Tibial nerve (tissue), 4 donors: ENCODE measurements around the gene GAREM1.

Experiments
- EP300 ChIP-seq, 2 donors: sonication (generic); formaldehyde crosslinking; IDR thresholded peaks; one replicate each; pipeline ENCODE4 v1.6.1; 2017; ENCODE audit warnings: antibody characterized with exemption in 2 of 2, mild to moderate bottlenecking in 1 of 2
- TF ChIP-seq, protein P1 (sequence below), 5 experiments: fragments of 200-600 bp in 3 of 5; fragments of 450-650 bp in 2 of 5; sonication (generic) in 3 of 5; IDR thresholded peaks; one replicate each; pipeline ENCODE4 v1.5.1; 2016 to 2019; ENCODE audit warnings: antibody characterized with exemption in 5 of 5, mild to moderate bottlenecking in 3 of 5, moderate library complexity in 2 of 5

DNA sequence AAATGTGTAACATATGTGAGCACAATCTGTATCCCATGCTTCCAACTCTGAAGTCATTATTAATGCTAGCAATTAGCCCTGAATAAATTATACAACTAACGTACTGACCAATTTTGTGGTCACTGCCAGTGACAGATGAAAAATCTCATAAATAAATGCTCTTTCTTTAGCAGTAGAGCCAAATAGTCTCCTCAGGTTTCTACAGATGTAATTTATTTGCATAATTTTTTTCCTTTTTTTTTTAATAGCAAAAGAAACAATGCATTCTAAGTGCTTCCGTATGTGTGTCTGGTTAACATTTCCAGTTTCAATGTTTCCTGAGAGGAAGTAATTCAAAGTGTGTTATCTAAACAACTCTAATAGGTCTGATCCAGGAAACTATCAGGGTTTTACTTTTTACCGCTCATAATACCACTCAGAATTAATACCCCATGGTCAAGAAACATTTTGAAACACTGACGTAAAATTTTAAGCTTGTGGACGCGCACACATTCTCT is 172.5 kb downstream of the GAREM1 start:
- TF ChIP-seq, protein P1, sequence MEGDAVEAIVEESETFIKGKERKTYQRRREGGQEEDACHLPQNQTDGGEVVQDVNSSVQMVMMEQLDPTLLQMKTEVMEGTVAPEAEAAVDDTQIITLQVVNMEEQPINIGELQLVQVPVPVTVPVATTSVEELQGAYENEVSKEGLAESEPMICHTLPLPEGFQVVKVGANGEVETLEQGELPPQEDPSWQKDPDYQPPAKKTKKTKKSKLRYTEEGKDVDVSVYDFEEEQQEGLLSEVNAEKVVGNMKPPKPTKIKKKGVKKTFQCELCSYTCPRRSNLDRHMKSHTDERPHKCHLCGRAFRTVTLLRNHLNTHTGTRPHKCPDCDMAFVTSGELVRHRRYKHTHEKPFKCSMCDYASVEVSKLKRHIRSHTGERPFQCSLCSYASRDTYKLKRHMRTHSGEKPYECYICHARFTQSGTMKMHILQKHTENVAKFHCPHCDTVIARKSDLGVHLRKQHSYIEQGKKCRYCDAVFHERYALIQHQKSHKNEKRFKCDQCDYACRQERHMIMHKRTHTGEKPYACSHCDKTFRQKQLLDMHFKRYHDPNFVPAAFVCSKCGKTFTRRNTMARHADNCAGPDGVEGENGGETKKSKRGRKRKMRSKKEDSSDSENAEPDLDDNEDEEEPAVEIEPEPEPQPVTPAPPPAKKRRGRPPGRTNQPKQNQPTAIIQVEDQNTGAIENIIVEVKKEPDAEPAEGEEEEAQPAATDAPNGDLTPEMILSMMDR (IDR thresholded peaks at IDR 0.05), result no peak
- no peak for TF ChIP-seq EP300 (IDR thresholded peaks at IDR 0.05)
